Hematopoietic multipotent progenitor cell treated with erythropoietin and hydrocortisone succinate and interleukin-3 and kit ligand, for 4 days (in vitro differentiated cells): ENCODE measurements around the gene CDC14A.
"Not testable (repeated sequence)": the region's sequence is repeated elsewhere in the genome, so short reads cannot be mapped to it uniquely, and the experiment has no call there.

ENCODE experiments used
- DNase-seq: peaks from one replicate; pipeline ENCODE4 v3.0.0-alpha.2; 2015

The CDC14A gene

GRCh38 chr1:100335436-100335835 is 16.9 kb upstream of the CDC14A start:
- DNase-seq, result peak; percentile 82

GRCh38 chr1:100337878-100338277 is 14.4 kb upstream of the CDC14A start:
- peak; percentile 59 for DNase-seq

DNA sequence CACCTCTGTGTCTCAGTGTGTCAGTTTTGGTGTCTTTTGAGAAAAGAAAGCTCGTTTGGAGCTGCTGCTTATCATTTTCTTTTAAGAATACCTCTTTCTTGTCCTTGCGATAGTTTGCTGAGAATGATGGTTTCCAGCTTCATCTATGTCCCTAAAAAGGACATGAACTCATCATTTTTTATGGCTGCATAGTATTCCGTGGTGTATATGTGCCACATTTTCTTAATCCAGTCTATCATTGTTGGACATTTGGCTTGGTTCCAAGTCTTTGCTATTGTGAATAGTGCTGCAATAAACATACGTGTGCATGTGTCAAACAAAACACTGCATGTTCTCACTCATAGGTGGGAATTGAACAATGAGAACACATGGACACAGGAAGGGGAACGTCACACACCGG is 12.6 kb upstream of the CDC14A start:
- DNase-seq, result not testable (repeated sequence)

DNA sequence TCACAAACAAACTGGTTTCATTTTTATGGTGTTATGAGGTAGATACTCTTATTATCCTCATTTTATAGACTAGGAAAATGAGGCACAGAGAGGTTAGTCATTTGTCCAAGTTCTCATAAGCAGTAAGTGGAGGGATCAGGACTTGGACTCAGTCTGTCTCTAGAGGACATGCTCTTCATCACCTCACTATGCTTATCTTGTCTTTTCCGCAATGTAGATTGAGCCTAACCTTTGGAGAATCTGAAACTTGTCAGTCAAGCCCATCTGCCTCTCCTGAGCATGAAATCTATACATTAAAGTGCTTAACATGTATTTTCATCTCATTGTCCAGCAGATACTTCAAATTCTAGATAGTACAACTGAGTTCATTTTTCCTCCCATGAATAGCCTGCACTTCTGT is 11.8 kb upstream of the CDC14A start:
- no peak for DNase-seq

GRCh38 chr1:100342348-100342747 is 10.0 kb upstream of the CDC14A start:
- no peak for DNase-seq

DNA sequence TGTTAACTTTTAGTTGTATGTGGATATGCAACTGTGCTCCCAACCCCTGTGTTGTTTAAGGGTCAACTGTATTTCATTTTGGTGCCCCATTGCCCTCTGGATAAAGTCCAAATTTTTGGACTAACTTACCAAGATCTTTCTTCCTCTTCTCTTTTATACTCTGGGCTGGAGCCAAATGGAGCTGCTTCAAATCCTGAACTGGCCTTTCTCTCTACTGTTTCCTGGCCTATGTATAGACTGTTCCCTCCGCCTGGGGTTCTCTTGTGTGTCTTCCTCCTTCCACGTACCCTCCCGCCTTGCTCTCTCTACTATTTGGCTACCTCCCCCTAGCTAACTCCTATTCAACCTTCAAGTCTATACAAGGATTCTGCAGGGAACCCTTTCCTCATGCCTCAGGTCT is 8.4 kb upstream of the CDC14A start:
- peak; percentile 34 for DNase-seq

DNA sequence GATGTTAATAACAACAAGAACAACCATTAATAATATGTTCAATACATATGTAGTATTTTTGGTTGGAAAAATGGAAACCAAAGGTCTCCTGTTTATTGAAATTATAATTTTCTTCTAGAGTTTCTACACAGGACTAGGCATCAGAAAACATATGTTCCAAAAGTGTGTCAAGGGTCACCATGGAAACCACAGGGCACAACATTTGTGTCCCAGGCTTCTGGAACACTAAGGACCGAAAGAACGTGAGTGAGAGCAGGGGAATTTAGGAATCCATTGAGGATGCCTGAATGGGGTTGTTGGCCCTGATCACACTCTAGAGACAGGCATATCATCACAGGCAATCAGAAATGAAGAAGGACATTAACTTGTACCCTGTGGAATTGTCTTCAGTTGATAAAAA is 7.5 kb upstream of the CDC14A start:
- DNase-seq, result peak; percentile 24

DNA sequence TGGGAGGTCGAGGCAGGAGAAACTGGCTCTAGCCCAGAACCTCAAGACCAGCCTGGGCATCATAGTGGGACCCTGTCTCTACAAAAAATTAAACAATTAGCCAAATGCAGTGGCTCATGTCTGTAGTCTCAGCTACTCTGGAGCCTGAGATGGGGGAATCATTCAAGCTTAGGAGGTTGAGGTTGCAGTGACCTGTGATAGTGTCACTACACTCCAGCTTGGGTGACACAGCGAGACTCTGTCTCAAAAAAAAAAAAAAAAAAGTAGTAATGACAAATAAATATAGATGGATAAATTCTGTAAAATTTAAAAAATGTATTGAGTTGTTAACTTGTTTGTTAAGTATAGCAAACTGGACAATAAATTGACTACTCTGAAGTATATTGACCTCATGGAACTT is 5.9 kb upstream of the CDC14A start:
- DNase-seq, result no peak

- DNase-seq, result peak; percentile 93
Measured at GRCh38 chr1:100347009-100347966, 5.0 kb upstream of the CDC14A start.

DNA sequence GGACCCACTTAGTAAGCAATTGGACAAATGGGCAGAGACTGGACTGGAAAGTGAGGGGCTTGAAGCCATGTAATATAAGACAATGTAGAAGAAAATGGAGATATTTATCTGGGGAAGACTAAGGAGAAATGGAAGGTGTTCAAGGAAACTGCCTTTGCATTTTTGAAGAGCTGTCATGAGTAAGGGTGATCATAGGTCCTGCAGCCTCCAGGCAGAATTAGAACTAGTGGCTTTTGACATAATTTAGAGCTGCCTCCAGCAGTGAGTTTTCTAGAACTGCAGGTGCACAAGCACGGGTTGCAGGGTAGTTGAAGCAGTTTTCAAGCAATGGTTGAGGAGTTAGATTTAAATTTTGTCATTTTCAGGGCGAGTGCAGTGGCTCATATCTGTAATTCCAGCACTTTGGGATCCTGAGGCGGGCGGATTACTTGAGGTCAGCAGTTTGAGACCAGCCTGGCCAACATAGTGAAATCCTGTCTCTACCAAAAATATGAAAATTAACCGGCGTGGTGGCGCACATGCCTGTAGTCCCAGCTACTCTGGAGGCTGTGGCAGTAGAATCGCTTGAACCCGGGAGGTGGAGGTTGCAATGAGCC is 3.7 kb upstream of the CDC14A start:
- DNase-seq, result peak; percentile 44

DNA sequence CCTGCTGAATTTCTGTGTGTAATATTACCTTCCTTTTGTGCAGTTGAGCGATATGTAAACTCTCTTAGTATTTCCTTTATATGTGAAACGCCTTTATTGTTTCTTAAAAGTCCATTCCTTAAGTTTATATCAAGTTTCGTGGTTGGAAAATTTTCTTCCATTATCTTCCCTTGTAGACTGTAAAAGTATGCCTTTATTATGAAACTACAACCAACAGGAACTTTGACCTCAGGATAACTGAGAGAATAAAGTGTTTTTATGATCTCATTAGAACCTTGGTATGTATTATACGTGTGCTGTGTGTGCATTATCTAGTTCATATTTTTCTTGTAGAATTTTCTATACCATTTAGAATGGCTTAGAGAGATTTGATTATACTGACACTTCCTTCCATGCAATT is 3.1 kb upstream of the CDC14A start:
- DNase-seq, result peak; percentile 53

GRCh38 chr1:100350787-100351094 is 1.6 kb upstream of the CDC14A start:
- no peak for DNase-seq

GRCh38 chr1:100351095-100351887 is 1.0 kb upstream of the CDC14A start:
- peak; percentile 99 for DNase-seq

DNA sequence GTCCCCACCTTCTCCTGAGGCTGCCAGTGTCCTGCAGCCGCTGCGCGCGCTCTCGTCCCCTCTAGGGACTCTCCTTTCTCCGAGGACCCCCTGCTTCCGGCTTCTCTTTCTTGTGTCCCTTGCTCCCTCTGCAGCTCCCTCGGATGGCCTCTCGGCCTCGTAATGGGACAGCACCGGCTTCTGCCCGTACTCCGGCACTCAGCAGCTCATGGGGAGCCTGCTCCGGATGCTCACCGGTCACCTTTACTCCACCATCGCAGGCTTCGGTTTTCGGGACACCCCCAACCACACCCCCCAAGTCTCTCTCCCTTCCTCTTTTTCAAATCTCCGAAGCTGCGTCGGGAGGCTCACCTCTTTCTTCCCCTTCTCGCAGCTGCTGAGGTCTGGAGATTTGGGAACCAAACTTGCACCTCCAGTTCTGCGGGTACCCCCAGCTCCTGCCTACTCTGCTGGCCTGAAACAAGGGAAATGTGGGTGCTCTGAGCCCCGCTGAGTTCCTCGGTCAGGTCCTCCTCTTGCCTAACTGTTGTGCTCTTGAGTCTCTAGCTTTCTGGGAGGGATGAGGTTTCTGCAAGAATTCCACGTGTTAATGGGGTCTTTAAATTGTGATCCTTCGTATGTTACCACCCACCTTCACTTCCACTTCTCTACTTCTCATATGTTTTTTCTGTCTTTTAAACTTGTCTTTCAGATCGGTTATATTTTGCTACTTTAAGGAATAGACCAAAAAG is 930 bp downstream of the CDC14A start:
- peak; percentile 78 for DNase-seq

- DNase-seq, result peak; percentile 29
Measured at GRCh38 chr1:100353988-100354387, 1.7 kb downstream of the CDC14A start.

- DNase-seq, result no peak
Measured at GRCh38 chr1:100354971-100355394, 2.7 kb downstream of the CDC14A start.

GRCh38 chr1:100358210-100358609 is 5.9 kb downstream of the CDC14A start:
- peak; percentile 80 for DNase-seq

GRCh38 chr1:100359139-100359538 is 6.8 kb downstream of the CDC14A start:
- DNase-seq, result peak; percentile 68

- DNase-seq, result peak; percentile 70
Measured at GRCh38 chr1:100360790-100361510, 8.6 kb downstream of the CDC14A start.

GRCh38 chr1:100361511-100362089 is 9.3 kb downstream of the CDC14A start:
- no peak for DNase-seq

DNA sequence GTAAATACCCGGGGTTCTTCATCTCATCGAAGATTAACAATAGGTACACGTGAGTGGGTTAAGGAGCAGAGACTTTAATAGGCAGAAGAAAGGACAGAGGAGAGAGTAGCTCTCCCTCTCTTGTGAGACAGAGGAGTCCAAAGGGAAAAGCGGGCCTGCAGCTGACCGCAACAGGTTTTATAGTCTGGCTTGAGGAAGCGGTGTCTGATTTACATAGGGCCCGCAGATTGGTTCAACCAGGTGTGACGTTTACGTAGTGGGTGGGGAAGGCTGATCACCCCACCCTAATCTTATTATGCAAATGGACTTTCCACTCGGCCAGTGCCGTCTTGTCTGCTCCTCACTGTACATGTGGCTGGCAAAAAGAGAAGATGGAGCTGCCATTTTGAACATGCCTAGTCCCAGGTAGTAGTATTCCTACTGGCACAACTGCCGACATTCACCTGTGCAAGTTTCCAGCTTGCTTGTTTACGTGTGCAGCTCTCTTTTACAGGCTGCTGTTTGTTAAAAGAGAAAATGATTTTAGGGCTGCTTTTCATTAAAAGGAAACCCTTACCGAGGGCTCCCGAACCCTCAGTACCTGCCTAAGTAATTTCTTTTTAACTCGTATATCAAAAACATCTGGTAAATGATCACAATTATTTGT is 10.6 kb downstream of the CDC14A start:
- DNase-seq, result no peak
